HFF-Myc (cell line): ENCODE results near the gene KRTAP5-1.
"Not testable (repeated sequence)": the region's sequence is repeated elsewhere in the genome, so short reads cannot be mapped to it uniquely, and the experiment has no call there.

ENCODE experiments used
- DNase-seq: peaks from one replicate; pipeline ENCODE4 v3.0.0-alpha.2; 2011; ENCODE audit warnings: low read depth; ENCODE audit errors: extremely low read depth
- H3K4me3 ChIP-seq: replicated peaks from 2 replicates; pipeline ENCODE4 v1.5.1; 2011; ENCODE audit warnings: low read depth, mild to moderate bottlenecking, control low read depth, low read length
- TF ChIP-seq, protein P1 (sequence below): IDR thresholded peaks from 2 replicates; pipeline ENCODE4 v1.5.1; 2012; ENCODE audit warnings: mild to moderate bottlenecking, low read depth, low read length, control low read depth; ENCODE audit errors: missing control alignments

KRTAP5-1 gene, protein sequence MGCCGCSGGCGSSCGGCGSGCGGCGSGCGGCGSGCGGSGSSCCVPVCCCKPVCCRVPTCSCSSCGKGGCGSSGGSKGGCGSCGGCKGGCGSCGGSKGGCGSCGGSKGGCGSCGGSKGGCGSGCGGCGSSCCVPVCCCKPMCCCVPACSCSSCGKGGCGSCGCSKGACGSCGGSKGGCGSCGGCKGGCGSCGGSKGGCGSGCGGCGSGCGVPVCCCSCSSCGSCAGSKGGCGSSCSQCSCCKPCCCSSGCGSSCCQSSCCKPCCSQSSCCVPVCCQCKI

DNA sequence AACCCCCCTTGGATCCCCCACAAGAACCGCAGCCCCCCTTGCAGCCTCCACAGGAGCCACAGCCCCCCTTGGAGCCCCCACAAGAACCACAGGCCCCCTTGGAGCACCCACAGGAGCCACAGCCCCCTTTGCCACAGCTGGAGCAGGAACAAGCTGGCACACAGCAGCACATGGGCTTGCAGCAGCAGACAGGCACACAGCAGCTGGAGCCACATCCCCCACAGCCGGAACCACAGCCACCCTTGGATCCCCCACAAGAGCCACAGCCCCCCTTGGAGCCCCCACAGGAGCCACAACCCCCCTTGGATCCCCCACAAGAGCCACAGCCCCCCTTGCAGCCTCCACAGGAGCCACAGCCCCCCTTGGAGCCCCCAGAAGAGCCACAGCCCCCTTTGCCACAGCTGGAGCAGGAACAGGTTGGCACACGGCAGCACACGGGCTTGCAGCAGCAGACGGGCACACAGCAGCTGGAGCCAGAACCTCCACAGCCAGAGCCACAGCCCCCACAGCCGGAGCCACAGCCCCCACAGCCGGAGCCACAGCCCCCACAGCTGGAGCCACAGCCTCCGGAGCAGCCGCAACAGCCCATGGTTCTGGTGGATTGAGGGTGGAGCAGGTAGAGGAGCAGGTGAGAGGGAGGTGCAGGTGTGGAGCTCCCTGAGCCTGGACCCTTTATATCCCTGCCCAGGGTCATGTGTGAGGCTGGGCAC is at the start of gene KRTAP5-1:
Gene KRTAP5-1, minus strand, starts transcription at position 623 of the 710 bp plus-strand sequence. Its CDS starts 34 bp downstream, at position 589.
- H3K4me3 ChIP-seq, DNase-seq: not testable (repeated sequence)

DNA sequence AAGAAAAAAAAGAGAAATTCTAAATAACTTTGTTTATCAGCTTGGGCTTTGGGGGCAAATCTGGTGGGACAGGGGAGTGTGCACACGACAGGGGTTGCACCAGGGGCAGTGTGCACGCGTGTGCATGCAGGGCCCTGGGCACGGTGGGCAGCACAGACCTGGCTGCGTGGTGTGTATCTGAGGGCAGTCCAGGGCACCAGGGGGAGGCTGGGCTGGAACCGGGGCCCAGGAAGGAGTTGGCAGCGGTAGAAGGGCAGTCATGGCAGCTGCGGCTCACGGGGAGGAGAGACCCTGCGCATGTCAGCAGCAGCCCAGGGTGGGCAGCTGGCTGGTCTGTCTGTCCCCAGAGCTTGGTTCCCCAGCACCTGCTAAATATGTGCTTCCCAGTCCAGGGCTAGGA is 48.8 kb upstream of the KRTAP5-1 start:
- no peak overlapping the region for H3K4me3 ChIP-seq
- TF ChIP-seq, protein P1, sequence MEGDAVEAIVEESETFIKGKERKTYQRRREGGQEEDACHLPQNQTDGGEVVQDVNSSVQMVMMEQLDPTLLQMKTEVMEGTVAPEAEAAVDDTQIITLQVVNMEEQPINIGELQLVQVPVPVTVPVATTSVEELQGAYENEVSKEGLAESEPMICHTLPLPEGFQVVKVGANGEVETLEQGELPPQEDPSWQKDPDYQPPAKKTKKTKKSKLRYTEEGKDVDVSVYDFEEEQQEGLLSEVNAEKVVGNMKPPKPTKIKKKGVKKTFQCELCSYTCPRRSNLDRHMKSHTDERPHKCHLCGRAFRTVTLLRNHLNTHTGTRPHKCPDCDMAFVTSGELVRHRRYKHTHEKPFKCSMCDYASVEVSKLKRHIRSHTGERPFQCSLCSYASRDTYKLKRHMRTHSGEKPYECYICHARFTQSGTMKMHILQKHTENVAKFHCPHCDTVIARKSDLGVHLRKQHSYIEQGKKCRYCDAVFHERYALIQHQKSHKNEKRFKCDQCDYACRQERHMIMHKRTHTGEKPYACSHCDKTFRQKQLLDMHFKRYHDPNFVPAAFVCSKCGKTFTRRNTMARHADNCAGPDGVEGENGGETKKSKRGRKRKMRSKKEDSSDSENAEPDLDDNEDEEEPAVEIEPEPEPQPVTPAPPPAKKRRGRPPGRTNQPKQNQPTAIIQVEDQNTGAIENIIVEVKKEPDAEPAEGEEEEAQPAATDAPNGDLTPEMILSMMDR = no peak
- DNase-seq = no peak

DNA sequence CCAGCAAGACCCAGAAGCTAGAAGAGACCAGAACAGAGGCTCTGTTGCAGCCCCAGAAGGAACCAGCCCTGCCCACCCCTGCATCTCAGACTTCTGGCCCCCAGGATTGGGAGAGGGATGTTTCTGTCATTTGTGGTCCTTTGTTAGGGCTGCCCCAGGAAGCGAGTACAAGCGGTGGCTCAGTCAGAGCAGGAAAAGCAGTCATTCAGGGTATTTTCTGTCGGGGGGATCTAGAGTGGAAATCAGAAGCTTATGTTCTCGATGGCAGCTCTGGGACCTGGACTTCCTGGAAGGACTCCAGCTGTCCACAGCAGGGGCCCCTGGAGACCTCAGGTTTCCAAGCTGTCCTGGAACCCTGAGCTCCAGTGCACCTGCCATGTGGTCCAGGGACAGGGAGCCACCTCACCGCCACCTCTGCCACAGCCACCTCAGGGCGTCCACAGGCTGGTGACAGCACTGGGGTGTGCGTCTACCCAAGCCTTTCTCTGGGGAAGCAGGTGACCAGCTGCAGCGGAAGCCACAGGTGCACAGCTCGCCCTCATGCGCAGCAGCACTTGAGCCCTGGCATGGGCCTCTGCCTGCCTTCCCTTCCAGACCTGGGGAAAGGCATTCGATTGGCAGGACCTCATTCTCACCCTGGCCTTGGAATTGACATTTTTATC is 47.1 kb upstream of the KRTAP5-1 start:
- no peak for DNase-seq
- TF ChIP-seq, protein P1 = no peak

DNA sequence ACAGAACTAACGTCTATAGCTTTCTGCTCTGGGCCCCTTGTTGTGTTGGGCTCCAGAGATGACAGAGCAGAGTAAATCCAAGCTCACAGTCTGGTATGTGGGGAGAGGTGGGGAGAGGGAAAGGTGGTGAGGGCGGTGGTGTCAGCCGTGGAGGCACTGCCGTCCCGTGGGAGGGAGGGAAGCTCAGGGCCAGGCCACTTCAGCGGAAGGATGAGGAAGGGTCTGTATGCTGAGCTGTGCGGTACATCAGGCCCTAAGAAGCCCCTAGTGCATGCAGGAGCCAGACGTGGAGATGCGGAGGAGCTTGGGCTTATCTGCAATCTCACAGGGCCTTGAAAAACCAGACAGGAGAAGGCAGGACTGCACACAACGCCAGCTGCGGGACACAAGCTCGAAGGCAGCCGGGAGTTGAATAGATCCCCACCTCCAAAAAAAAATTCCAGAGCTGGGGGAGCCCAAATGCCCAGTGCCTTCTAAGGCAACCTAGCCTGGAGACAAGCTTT is 46.0 kb upstream of the KRTAP5-1 start:
- no peak for DNase-seq
- no peak overlapping the region for H3K4me3 ChIP-seq
- TF ChIP-seq, protein P1 = no peak

More for the DNA sequence above, 47.1 kb upstream of the KRTAP5-1 start:
- no peak overlapping the region for H3K4me3 ChIP-seq

DNA sequence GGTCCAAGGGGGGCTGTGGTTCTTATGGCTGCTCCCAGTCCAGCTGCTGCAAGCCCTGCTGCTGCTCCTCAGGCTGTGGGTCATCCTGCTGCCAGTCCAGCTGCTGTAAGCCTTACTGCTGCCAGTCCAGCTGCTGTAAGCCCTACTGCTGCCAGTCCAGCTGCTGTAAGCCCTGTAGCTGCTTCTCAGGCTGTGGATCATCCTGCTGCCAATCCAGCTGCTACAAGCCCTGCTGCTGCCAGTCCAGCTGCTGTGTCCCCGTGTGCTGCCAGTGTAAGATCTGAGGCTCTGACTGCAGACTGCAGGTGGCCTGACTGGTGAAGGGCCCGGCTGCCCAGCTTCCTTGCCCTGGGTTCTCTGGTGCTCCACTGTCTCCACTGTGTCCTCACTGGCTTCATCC is 45.2 kb upstream of the KRTAP5-1 start:
- no peak for DNase-seq
- TF ChIP-seq, protein P1 = no peak
- no peak overlapping the region for H3K4me3 ChIP-seq

DNA sequence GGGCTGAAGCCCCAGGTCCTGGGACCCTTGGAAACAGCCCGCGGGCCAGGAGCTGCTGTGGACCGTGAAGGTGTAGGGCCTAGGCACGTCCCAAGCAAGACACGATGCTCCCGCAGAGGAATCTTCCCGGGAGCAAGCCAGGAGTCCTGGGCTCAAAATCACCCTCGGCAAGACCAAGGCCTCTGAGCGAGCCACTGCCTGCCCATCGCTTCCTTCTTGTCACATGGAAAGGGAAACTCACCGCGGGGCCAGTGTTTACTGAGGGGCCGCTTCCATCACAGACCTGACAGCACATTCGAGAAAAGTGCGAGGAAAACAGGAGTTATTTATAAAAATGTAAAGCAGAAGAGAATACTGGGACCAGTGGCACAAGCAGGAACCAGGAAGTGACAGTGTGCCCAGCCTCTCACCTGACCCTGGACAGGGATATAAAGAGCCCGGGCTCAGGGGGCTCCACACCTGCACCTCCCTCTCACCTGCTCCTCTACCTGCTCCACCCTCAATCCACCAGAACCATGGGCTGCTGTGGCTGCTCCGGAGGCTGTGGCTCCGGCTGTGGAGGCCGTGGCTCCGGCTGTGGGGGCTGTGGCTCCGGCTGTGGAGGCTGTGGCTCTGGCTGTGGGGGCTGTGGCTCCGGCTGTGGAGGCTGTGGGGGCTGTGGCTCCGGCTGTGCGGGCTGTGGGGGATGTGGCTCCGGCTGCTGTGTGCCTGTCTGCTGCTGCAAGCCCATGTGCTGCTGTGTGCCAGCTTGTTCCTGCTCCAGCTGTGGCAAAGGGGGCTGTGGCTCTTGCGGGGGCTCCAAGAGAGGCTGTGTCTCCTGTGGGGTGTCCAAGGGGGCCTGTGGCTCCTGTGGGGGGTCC is 44.5 kb upstream of the KRTAP5-1 start, which contains the start of gene KRTAP5-5:
Gene KRTAP5-5, plus strand, starts transcription at position 450 of the 860 bp plus-strand sequence. Its CDS starts 66 bp downstream, at position 516.
- no peak for DNase-seq
- TF ChIP-seq, protein P1 = no peak
- H3K4me3 ChIP-seq = no peak within 1 kb of the TSS
